Pancreas (tissue), 10 donors: ENCODE measurements around the gene GATA3. TPM values are rescaled to one million over a fixed set of nuclear protein-coding genes. Genes with fewer than 3 reads are reported as not detected.
A peak's percentile ranks its signal among the peaks of the same experiment; 100 is the strongest.

Source experiments
- ATAC-seq, 4 donors: fragments of 200-7000 bp; cut with Tn5 transposase; one replicate each; pipeline versions ENCODE4 v1.8.0 to v1.9.1; 2020; ENCODE audit warnings: mild to moderate bottlenecking in 4 of 4, moderate library complexity in 4 of 4
- DNase-seq, 6 donors: peaks; one replicate each; pipeline ENCODE4 v3.0.0-alpha.2; 2020
- FAIRE-seq: peaks from 2 replicates; lab custom pipeline; 2012; peaks lifted over from hg19 to GRCh38; lab: Jason Lieb, UNC
- H3K27ac ChIP-seq, 4 donors: fragments of 200-600 bp; sonication (generic); 1 replicate in 3 of 4; 2 replicates in 1 of 4; pipeline versions ENCODE4 v1.5.0 to v1.8.0; 2020
- H3K27me3 ChIP-seq, 4 donors: fragments of 200-600 bp; one replicate each; pipeline ENCODE4 v1.8.0; 2021
- H3K36me3 ChIP-seq, 3 donors: fragments of 200-600 bp; sonication (generic) in 1 of 3; one replicate each; pipeline versions ENCODE4 v1.5.0 to v1.8.0; 2020 to 2021
- H3K4me1 ChIP-seq, 3 donors: fragments of 200-600 bp; one replicate each; pipeline ENCODE4 v1.8.0; 2021
- H3K4me3 ChIP-seq, 4 donors: fragments of 200-600 bp; sonication (generic) in 2 of 4; one replicate each; pipeline versions ENCODE4 v1.5.0 to v1.8.0; 2020 to 2021
- H3K9me3 ChIP-seq, 4 donors: fragments of 200-600 bp; one replicate each; pipeline ENCODE4 v1.8.0; 2021
- CTCF ChIP-seq, 4 donors: fragments of 200-600 bp; sonication (generic) in 3 of 4; IDR thresholded peaks; one replicate each; pipeline versions ENCODE4 v1.5.0 to v1.8.0; 2021; ENCODE audit warnings: antibody characterized with exemption in 4 of 4
- WGBS, 2 donors: extraction: QIAGEN DNeasy Blood & Tissue Kit; methylation state at CpG; one replicate each; pipeline ENCODE4 v1.1.7; 2013; 5-methylcytosine and 5-hydroxymethylcytosine counted together
- intact Hi-C, 3 donors: fragments of 100-400 bp; cut with DNase I; formaldehyde crosslinking; loops; one replicate each; pipeline versions ENCODE4 v1.11.1 to v1.14.2; 2022
- polyA plus RNA-seq, 2 donors: library from polyadenylated mRNA; stranded (reverse); fragments of 200-250 nt; gene quantifications; one replicate each; pipeline ENCODE4 v1.2.3, GENCODE V29; 2013
- total RNA-seq, 6 donors: library from RNA; stranded (reverse); fragmentation: NEBNext Ultra II Directional in 4 of 6; extraction: Animal tissue kit (Norgen Biotek cat#: 25700) in 4 of 6; gene quantifications; one replicate each; pipeline versions ENCODE4 v1.2.1 to v1.2.4, GENCODE V29; 2021 to 2023
- donor health status: healthy with polysubstance abuse.
- donor health status: DM: no; HTN: no; CAD: no; lungs with moderate emphysema.
- donor health status: DM: no; HTN: no; CAD: no.
- donor health status: control.
- donor health status: control.
- donor health status: Bipolar disorder and iron deficiency.
- donor health status: DM: yes; HTN: yes; CAD: no.
- donor health status: DM: no; HTN: no; CAD: no.
- donor health status: DM: no; HTN: no; CAD: no.
- donor health status: DM: yes; HTN: yes; CAD: no.

Gene GATA3
- total RNA-seq (under 1 TPM in 4 of 6 donors, not detected in 2; 0.12 to 0.38 (median 0.32) TPM), polyA plus RNA-seq (under 1 TPM; 0.11 to 0.14 TPM)

- H3K4me1 ChIP-seq = peaks cover 12 to 32% (median 24%) of the 10 kb centered on the region in 3 donors
- H3K27me3 ChIP-seq = peaks cover 0 to 40% (median 26%) of the 10 kb centered on the region in 4 donors
- DNase-seq (no peak), FAIRE-seq (no peak), ATAC-seq (peak in 1 of 4 donors; percentile 30)
- no peaks in the 10 kb centered on the region for H3K36me3 ChIP-seq
- no peaks in the 10 kb centered on the region for H3K9me3 ChIP-seq
- no peak for TF ChIP-seq CTCF (IDR thresholded peaks at IDR 0.05)
- intact Hi-C loops = no loop called here
- H3K4me3 ChIP-seq = peak within 1 kb of the TSS in 2 of 4 donors; percentile 16 to 39
- WGBS, 2 donors = 5 to 6% methylated on average over 54 to 65 of the region's 65 CpGs
- no peak within 1 kb of the TSS for H3K27ac ChIP-seq
These were observed at the start of gene GATA3 for GRCh38 chr10:8054494-8055407. Gene GATA3 (plus strand): TSS chr10:8054688. CDS start chr10:8055656, 968 bp downstream.

GRCh38 chr10:8006274-8006999 is 48.1 kb upstream of the GATA3 start:
- DNase-seq = no peak
- Histone ChIP-seq H3K4me3 (no peak overlapping the region), H3K36me3 (no peaks in the 10 kb centered on the region), H3K27ac (no peak overlapping the region), H3K27me3 (no peaks in the 10 kb centered on the region), H3K9me3 (peaks cover 0 to 3% (median 0%) of the 10 kb centered on the region in 4 donors), H3K4me1 (no peaks in the 10 kb centered on the region)
- TF ChIP-seq CTCF (IDR thresholded peaks at IDR 0.05) = no peak
- intact Hi-C loops = no loop called here
- no peak for FAIRE-seq
- WGBS, 2 donors = 92 to 96% methylated on average over 10 of the region's 10 CpGs
- ATAC-seq = no peak

- TF ChIP-seq CTCF (IDR thresholded peaks at IDR 0.05) = no peak
- no peak for FAIRE-seq
These were observed 45.5 kb upstream of the GATA3 start for GRCh38 chr10:8009031-8009430.

DNA sequence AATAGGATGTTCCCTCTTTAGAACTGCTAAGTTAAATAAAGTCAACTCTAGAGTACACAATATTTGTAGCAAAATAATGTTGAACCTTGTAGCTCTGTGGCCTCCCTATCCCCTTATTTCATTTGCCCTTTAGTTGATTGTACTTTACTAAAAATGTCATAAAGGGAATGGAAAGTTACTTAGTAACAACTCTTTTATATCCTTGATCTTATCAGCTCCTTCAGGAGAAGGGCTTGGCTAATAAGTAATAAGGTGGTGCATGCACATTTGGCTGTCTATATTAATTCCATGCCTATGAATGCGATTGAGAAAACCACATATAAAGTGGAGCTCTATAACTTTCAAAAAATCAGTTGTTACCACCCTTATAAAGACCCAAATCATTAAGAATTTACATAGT is 41.5 kb upstream of the GATA3 start:
- 17 to 21% methylated on average over 1 of the region's 1 CpG for WGBS, 2 donors
- peak in 3 of 4 donors; percentile 50 to 70 (median 55) for ATAC-seq
- H3K27ac ChIP-seq = no peak overlapping the region
- DNase-seq = no peak
- no peak overlapping the region for H3K4me3 ChIP-seq
- intact Hi-C loops = no loop called here
- no peak for FAIRE-seq
- H3K36me3 ChIP-seq = peaks cover 0 to 10% (median 4%) of the 10 kb centered on the region in 3 donors
- H3K4me1 ChIP-seq = no peaks in the 10 kb centered on the region
- H3K9me3 ChIP-seq = no peaks in the 10 kb centered on the region
- no peak for TF ChIP-seq CTCF (IDR thresholded peaks at IDR 0.05)
- H3K27me3 ChIP-seq = no peaks in the 10 kb centered on the region

More at GRCh38 chr10:8009031-8009430, 45.5 kb upstream of the GATA3 start:
- H3K36me3 ChIP-seq = peaks cover 0 to 4% (median 0%) of the 10 kb centered on the region in 3 donors
- H3K4me3 ChIP-seq = no peak overlapping the region
- DNase-seq (peak in 1 of 6 donors; percentile 58), ATAC-seq (no peak)
- H3K27me3 ChIP-seq = no peaks in the 10 kb centered on the region
- H3K4me1 ChIP-seq = no peaks in the 10 kb centered on the region
- intact Hi-C loops = no loop called here
- H3K27ac ChIP-seq = no peak overlapping the region
- H3K9me3 ChIP-seq = peaks cover 0 to 3% (median 0%) of the 10 kb centered on the region in 4 donors
- WGBS, 2 donors = 97% methylated on average over 37 to 38 of the region's 38 CpGs
